GM23338 (cell line): Measurements from ENCODE around the gene DCTN1. TPM values are rescaled to one million over a fixed set of nuclear protein-coding genes. Genes with fewer than 3 reads are reported as not detected.

Experiments used
- ATAC-seq: fragments of 200-7000 bp; cut with Tn5 transposase; 3 replicates; pipeline ENCODE4 v1.9.1; 2020
- DNase-seq: peaks from one replicate; pipeline ENCODE4 v3.0.0-alpha.2; 2015; ENCODE audit warnings: low spot score
- H2AFZ ChIP-seq: fragments of 200-600 bp; sonication (generic); 2 replicates; pipeline ENCODE4 v1.8.0; 2016; ENCODE audit warnings: antibody characterized with exemption, mild to moderate bottlenecking, moderate library complexity
- H3F3A ChIP-seq: fragments of 200-600 bp; sonication (generic); replicated peaks from 2 replicates; pipeline ENCODE4 v1.8.0; 2017; ENCODE audit warnings: antibody characterized with exemption, mixed run types, low read depth
- H3K27ac ChIP-seq: fragments of 200-600 bp; sonication (generic); 2 replicates; pipeline ENCODE4 v1.6.1; 2016; ENCODE audit warnings: low read depth
- H3K27me3 ChIP-seq: fragments of 200-600 bp; sonication (generic); 2 replicates; pipeline ENCODE4 v1.8.0; 2016; ENCODE audit warnings: mild to moderate bottlenecking, mixed run types, moderate library complexity; ENCODE audit not compliant: insufficient read depth
- H3K36me3 ChIP-seq: fragments of 200-600 bp; sonication (generic); 2 replicates; pipeline ENCODE4 v1.8.0; 2016; ENCODE audit warnings: mild to moderate bottlenecking; ENCODE audit not compliant: insufficient read depth
- H3K4me1 ChIP-seq: fragments of 200-600 bp; sonication (generic); 2 replicates; pipeline ENCODE4 v1.8.0; 2016; ENCODE audit warnings: mild to moderate bottlenecking, moderate library complexity; ENCODE audit not compliant: insufficient read depth
- H3K4me2 ChIP-seq: fragments of 200-600 bp; sonication (generic); 2 replicates; pipeline ENCODE4 v1.7.1; 2017; ENCODE audit warnings: mixed run types
- H3K4me3 ChIP-seq: fragments of 200-600 bp; sonication (generic); 2 replicates; pipeline ENCODE4 v1.6.1; 2016; ENCODE audit warnings: mixed run types
- H3K79me2 ChIP-seq: fragments of 200-600 bp; sonication (generic); replicated peaks from 2 replicates; pipeline ENCODE4 v1.8.0; 2017; ENCODE audit warnings: mild to moderate bottlenecking; ENCODE audit not compliant: insufficient read depth
- H3K9me2 ChIP-seq: fragments of 200-600 bp; sonication (generic); 2 replicates; pipeline ENCODE4 v1.8.0; 2017; ENCODE audit not compliant: insufficient read depth
- H4K20me1 ChIP-seq: fragments of 200-600 bp; sonication (generic); replicated peaks from 2 replicates; pipeline ENCODE4 v1.8.0; 2017; ENCODE audit warnings: mild to moderate bottlenecking; ENCODE audit not compliant: insufficient read depth
- H3K27ac Mint-ChIP-seq: 2 replicates; pipeline ENCODE4 v1.8.0; 2020; ENCODE audit warnings: inconsistent platforms, mild to moderate bottlenecking, moderate library complexity, mixed read lengths
- H3K27me3 Mint-ChIP-seq: 3 replicates; pipeline ENCODE4 v1.8.0; 2022; ENCODE audit warnings: low read depth, mild to moderate bottlenecking, moderate library complexity, mixed read lengths, inconsistent platforms; ENCODE audit not compliant: insufficient read depth, poor library complexity
- H3K36me3 Mint-ChIP-seq: 3 replicates; pipeline ENCODE4 v1.8.0; 2021; ENCODE audit warnings: low read depth, mild to moderate bottlenecking, inconsistent platforms, moderate library complexity, mixed read lengths
- H3K4me1 Mint-ChIP-seq: 3 replicates; pipeline ENCODE4 v1.8.0; 2020; ENCODE audit warnings: mild to moderate bottlenecking, inconsistent platforms, mixed read lengths
- H3K4me3 Mint-ChIP-seq: 3 replicates; pipeline ENCODE4 v1.8.0; 2021; ENCODE audit warnings: moderate library complexity, mild to moderate bottlenecking, inconsistent platforms, mixed read lengths
- H3K9me3 Mint-ChIP-seq: 3 replicates; pipeline ENCODE4 v1.8.0; 2020; ENCODE audit warnings: moderate library complexity, mild to moderate bottlenecking, inconsistent platforms, mixed read lengths
- CREB1 ChIP-seq: fragments of 250-450 bp; sonication (Bioruptor Pico); IDR thresholded peaks from 2 replicates; pipeline ENCODE4 v1.5.0; 2020; ENCODE audit warnings: low read depth, mild to moderate bottlenecking, moderate library complexity
- CTCF ChIP-seq, 2 experiments: fragments of 200-600 bp in 1 of 2; sonication (generic) in 1 of 2; conservative IDR thresholded peaks; 2 replicates each; pipeline versions ENCODE4 v1.5.1 to v1.6.1; 2016 to 2017; ENCODE audit warnings: antibody characterized with exemption in 2 of 2, low read depth in 2 of 2, mild to moderate bottlenecking in 2 of 2, moderate library complexity in 1 of 2
- ETS1 ChIP-seq: IDR thresholded peaks from 2 replicates; pipeline ENCODE4 v1.6.1; 2016; ENCODE audit warnings: antibody characterized with exemption
- EZH2 ChIP-seq: fragments of 200-600 bp; sonication (generic); IDR thresholded peaks from one replicate; pipeline ENCODE4 v1.8.0; 2017; ENCODE audit warnings: antibody characterized with exemption, mild to moderate bottlenecking, low read depth; ENCODE audit not compliant: unreplicated experiment
- EZH2phosphoT487 ChIP-seq: fragments of 200-600 bp; sonication (generic); IDR thresholded peaks from one replicate; pipeline ENCODE4 v1.8.1; 2018; ENCODE audit warnings: antibody characterized with exemption; ENCODE audit not compliant: unreplicated experiment
- JUNB ChIP-seq: IDR thresholded peaks from one replicate; pipeline ENCODE4 v1.6.1; 2016; ENCODE audit warnings: antibody characterized with exemption; ENCODE audit not compliant: unreplicated experiment
- NANOG ChIP-seq: IDR thresholded peaks from 2 replicates; pipeline ENCODE4 v1.6.1; 2016; ENCODE audit warnings: antibody characterized with exemption, borderline replicate concordance
- POLR2AphosphoS5 ChIP-seq: IDR thresholded peaks from 2 replicates; pipeline ENCODE4 v1.6.1; 2016; ENCODE audit warnings: antibody characterized with exemption, low read depth
- REST ChIP-seq: IDR thresholded peaks from one replicate; pipeline ENCODE4 v1.6.1; 2018; ENCODE audit warnings: antibody characterized with exemption; ENCODE audit not compliant: unreplicated experiment
- STAT1 ChIP-seq: IDR thresholded peaks from one replicate; pipeline ENCODE4 v1.6.1; 2016; ENCODE audit warnings: antibody characterized with exemption; ENCODE audit not compliant: unreplicated experiment
- ZNF114 ChIP-seq: fragments of 250-450 bp; sonication (Bioruptor Pico); IDR thresholded peaks from 2 replicates; pipeline ENCODE4 v1.5.0; 2020; ENCODE audit warnings: mild to moderate bottlenecking, moderate library complexity
- ZNF331 ChIP-seq: fragments of 250-450 bp; sonication (Bioruptor Pico); IDR thresholded peaks from 2 replicates; pipeline ENCODE4 v1.5.0; 2020; ENCODE audit warnings: low read depth, mild to moderate bottlenecking, moderate library complexity
- ZNF462 ChIP-seq: fragments of 250-450 bp; sonication (Bioruptor Pico); IDR thresholded peaks from 2 replicates; pipeline ENCODE4 v1.5.0; 2020; ENCODE audit warnings: mild to moderate bottlenecking, moderate library complexity
- polyA plus RNA-seq: library from polyadenylated mRNA; unstranded; fragments of >200 nt; fragmentation: Nextera tagmentation; extraction: Ambion mirVana; gene quantifications from 2 replicates; pipeline ENCODE4 v1.2.1, GENCODE V29; 2016
- total RNA-seq: library from RNA; depleted of rRNA; stranded (reverse); fragments of >200 nt; shearing (Covaris generic); gene quantifications from 2 replicates; pipeline ENCODE4 v1.2.3, GENCODE V29; 2014

Gene DCTN1
- total and polyA plus RNA-seq, 2 experiments from 2014 or later: 108 to 145 TPM

GRCh38 chr2:74314107-74314506 lies 66.0 kb downstream of the DCTN1 start:
- no peaks in the 10 kb centered on the region for H3K27me3 ChIP-seq
- no peaks in the 10 kb centered on the region for H3K4me1 ChIP-seq
- H2AFZ ChIP-seq: no peak overlapping the region
- no peaks in the 10 kb centered on the region for H3K9me3 Mint-ChIP-seq
- H4K20me1 ChIP-seq: no peaks in the 10 kb centered on the region
- H3K27me3 Mint-ChIP-seq: peaks cover 3% of the 10 kb centered on the region
- TF ChIP-seq ETS1: no peak
- TF ChIP-seq EZH2: no peak
- no peak for TF ChIP-seq NANOG
- no peak for TF ChIP-seq JUNB
- no peak for TF ChIP-seq REST
- TF ChIP-seq EZH2phosphoT487: no peak
- TF ChIP-seq ZNF462 (CRISPR knock-in tag): no peak
- no peak for TF ChIP-seq CTCF (conservative IDR thresholded peaks at IDR 0.05; ENCODE audit: low read depth in 2 of 2)
- TF ChIP-seq STAT1: no peak
- no peak for TF ChIP-seq ZNF114 (CRISPR knock-in tag)
- no peak for TF ChIP-seq POLR2AphosphoS5
- TF ChIP-seq ZNF331 (CRISPR knock-in tag): no peak
- no peak for TF ChIP-seq CREB1
- H3K4me3 ChIP-seq: no peak overlapping the region
- H3K36me3 ChIP-seq: no peaks in the 10 kb centered on the region
- H3K9me2 ChIP-seq: no peaks in the 10 kb centered on the region
- no peaks in the 10 kb centered on the region for H3F3A ChIP-seq
- H3K4me1 Mint-ChIP-seq: peaks cover 10% of the 10 kb centered on the region
- no peaks in the 10 kb centered on the region for H3K79me2 ChIP-seq
- no peaks in the 10 kb centered on the region for H3K36me3 Mint-ChIP-seq
- no peak overlapping the region for H3K27ac Mint-ChIP-seq
- ATAC-seq (no peak), DNase-seq (no peak)
- H3K4me3 Mint-ChIP-seq: no peak overlapping the region
- no peak overlapping the region for H3K27ac ChIP-seq
- H3K4me2 ChIP-seq: no peak overlapping the region
